ENCODE measurements around the gene PECR. TPM values are rescaled to one million over a fixed set of nuclear protein-coding genes. Genes with fewer than 3 reads are reported as not detected.

PECR gene
- total RNA-seq, 2 experiments from 2014 or later = 9.1 to 10.3 TPM

DNA sequence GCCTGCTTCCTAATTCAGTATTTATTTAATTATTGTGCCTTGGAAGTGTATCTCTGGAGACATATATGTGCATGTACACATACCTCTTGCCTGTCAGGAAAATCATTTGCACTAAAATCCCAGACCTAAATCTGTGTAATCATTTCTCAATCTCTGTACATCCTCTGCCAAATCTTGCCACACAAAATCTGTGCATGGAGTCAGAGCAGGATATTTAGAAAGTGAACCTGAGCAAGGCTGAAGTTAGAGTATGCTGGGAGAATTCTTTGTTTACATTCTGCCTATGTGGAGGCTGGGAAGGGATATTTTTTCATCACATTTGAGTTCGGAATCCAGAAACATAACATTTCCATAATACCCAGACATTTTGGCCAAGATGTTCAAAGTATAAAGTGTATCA is 36.9 kb upstream of the PECR start:
- intact Hi-C loops (cut with DNase I, micrococcal nuclease) = loop anchor here in 1 of 2 experiments (10.0 kb wide), 1 partner anchor 64 kb away; no protein-coding TSS in a partner anchor
- H3K36me3 Mint-ChIP-seq (ENCODE audit: low read depth) = peaks cover 94% of the 10 kb centered on the region
- H3K36me3 ChIP-seq (ENCODE audit: insufficient read depth, low read length) = peaks cover 88% of the 10 kb centered on the region
- ChIA-PET POLR2A (interaction anchor here (0.6 to 2.0 kb wide), 4 partner anchors 9 to 37 kb away, joined by 3 to 8 read pairs (median 5); partner anchors contain the start of genes PECR, TMEM169 and XRCC5), CTCF (interaction anchor here (1.0 to 1.3 kb wide), 2 partner anchors 9 to 11 kb away, joined by 3 read pairs; no protein-coding TSS in a partner anchor)
- DNase-seq (no peak), ATAC-seq (ENCODE audit: poor library complexity) (no peak)
- no peak overlapping the region for H3K27ac ChIP-seq (ENCODE audit: low read depth in 1 of 2, low read length in 2 of 2)
- peak overlapping the region; percentile 47 for H3K27ac Mint-ChIP-seq
- H3K27me3 ChIP-seq (ENCODE audit: control insufficient read depth in 1 of 2, insufficient read depth in 2 of 2, low read length in 2 of 2) = no peaks in the 10 kb centered on the region
- no peak for TF ChIP-seq CTCF (IDR thresholded peaks at IDR 0.05)
- H3K4me3 Mint-ChIP-seq = no peak overlapping the region
- H3K4me3 ChIP-seq (ENCODE audit: low read length) = no peak overlapping the region
- H3K4me1 Mint-ChIP-seq (ENCODE audit: low read depth) = peaks cover 86% of the 10 kb centered on the region
- peaks cover 20% of the 10 kb centered on the region for H3K4me1 ChIP-seq (ENCODE audit: insufficient read depth, low read length)
- H3K27me3 Mint-ChIP-seq = no peaks in the 10 kb centered on the region
- H3K9me3 Mint-ChIP-seq = no peaks in the 10 kb centered on the region
- H3K9me3 ChIP-seq (ENCODE audit: control insufficient read depth in 1 of 2, insufficient read depth in 1 of 2, low read length in 2 of 2) = no peaks in the 10 kb centered on the region

DNA sequence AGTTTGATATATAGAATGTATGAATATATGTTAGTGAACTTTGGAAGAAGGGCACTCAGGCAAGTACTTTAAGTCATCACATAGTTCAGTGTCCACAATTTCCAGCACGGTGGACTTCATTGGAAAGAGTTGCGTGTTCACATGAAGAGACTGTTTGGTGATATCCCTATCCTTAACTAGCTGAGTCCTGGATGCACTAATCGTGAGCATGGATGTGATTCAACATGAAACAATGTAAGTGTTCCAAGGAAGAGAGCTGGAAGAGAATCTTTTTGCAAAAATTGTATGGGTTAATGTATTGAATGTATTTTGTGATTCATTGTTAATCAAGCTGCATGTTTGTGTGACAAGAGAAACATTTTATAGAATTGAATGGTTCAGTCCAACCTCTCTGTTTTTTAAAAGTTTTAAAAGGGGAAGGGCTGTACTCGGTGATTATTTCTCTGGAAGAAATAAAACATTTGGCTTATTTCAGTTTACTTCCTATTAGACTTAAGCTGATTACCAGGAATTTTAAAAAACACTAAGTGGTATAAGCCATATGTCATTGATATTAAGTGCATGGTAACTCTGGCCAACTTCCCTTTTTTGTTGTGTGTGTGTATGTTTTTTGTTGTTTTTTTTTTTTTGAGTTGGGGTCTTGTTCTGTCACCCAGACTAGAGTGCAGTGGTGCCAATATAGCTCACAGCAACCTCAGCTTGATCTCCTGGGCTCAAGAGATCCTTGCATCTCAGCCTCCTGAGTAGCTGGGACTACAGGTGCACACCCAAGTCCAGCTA is 36.1 kb upstream of the PECR start:
- DNase-seq (no peak), ATAC-seq (ENCODE audit: poor library complexity) (no peak)
- no peaks in the 10 kb centered on the region for H3K9me3 ChIP-seq (ENCODE audit: control insufficient read depth in 1 of 2, insufficient read depth in 1 of 2, low read length in 2 of 2)
- intact Hi-C loops (cut with DNase I, micrococcal nuclease) = loop anchor here in 1 of 2 experiments (10.0 kb wide), 1 partner anchor 63 kb away; no protein-coding TSS in a partner anchor
- Mint-ChIP-seq H3K27ac (peak overlapping the region; percentile 3), H3K27me3 (no peaks in the 10 kb centered on the region), H3K9me3 (no peaks in the 10 kb centered on the region), H3K4me3 (no peak overlapping the region), H3K36me3 (ENCODE audit: low read depth) (peaks cover 94% of the 10 kb centered on the region), H3K4me1 (ENCODE audit: low read depth) (peaks cover 91% of the 10 kb centered on the region)
- H3K36me3 ChIP-seq (ENCODE audit: insufficient read depth, low read length) = peaks cover 88% of the 10 kb centered on the region
- TF ChIP-seq CTCF (IDR thresholded peaks at IDR 0.05) = no peak
- peaks cover 22% of the 10 kb centered on the region for H3K4me1 ChIP-seq (ENCODE audit: insufficient read depth, low read length)
- no peak overlapping the region for H3K27ac ChIP-seq (ENCODE audit: low read depth in 1 of 2, low read length in 2 of 2)
- CTCF ChIA-PET = no interaction called here
- POLR2A ChIA-PET = interaction anchor here (0.9 to 1.0 kb wide), 2 partner anchors 9 to 36 kb away, joined by 3 to 8 read pairs; partner anchors contain the start of genes PECR, TMEM169 and XRCC5
- H3K4me3 ChIP-seq (ENCODE audit: low read length) = no peak overlapping the region
- H3K27me3 ChIP-seq (ENCODE audit: control insufficient read depth in 1 of 2, insufficient read depth in 2 of 2, low read length in 2 of 2) = no peaks in the 10 kb centered on the region

- ChIA-PET POLR2A (no interaction called here), CTCF (no interaction called here)
- Mint-ChIP-seq H3K4me1 (ENCODE audit: low read depth) (peaks cover 95% of the 10 kb centered on the region), H3K4me3 (peak overlapping the region; percentile 69), H3K36me3 (ENCODE audit: low read depth) (peaks cover 94% of the 10 kb centered on the region), H3K27ac (peak overlapping the region; percentile 46), H3K9me3 (no peaks in the 10 kb centered on the region), H3K27me3 (no peaks in the 10 kb centered on the region)
- TF ChIP-seq CTCF (IDR thresholded peaks at IDR 0.05) = no peak
- H3K36me3 ChIP-seq (ENCODE audit: insufficient read depth, low read length) = peaks cover 88% of the 10 kb centered on the region
- peaks cover 30% of the 10 kb centered on the region for H3K4me1 ChIP-seq (ENCODE audit: insufficient read depth, low read length)
- DNase-seq (no peak), ATAC-seq (ENCODE audit: poor library complexity) (no peak)
- H3K9me3 ChIP-seq (ENCODE audit: control insufficient read depth in 1 of 2, insufficient read depth in 1 of 2, low read length in 2 of 2) = no peaks in the 10 kb centered on the region
- no peaks in the 10 kb centered on the region for H3K27me3 ChIP-seq (ENCODE audit: control insufficient read depth in 1 of 2, insufficient read depth in 2 of 2, low read length in 2 of 2)
- no peak overlapping the region for H3K4me3 ChIP-seq (ENCODE audit: low read length)
- H3K27ac ChIP-seq (ENCODE audit: low read depth in 1 of 2, low read length in 2 of 2) = no peak overlapping the region
- intact Hi-C loops (cut with DNase I, micrococcal nuclease) = loop anchor here in 1 of 2 experiments (10.0 kb wide), 1 partner anchor 62 kb away; no protein-coding TSS in a partner anchor
Measured at GRCh38 chr2:216116418-216116817, 34.8 kb upstream of the PECR start.

Data from CD4-positive, alpha-beta T cell (primary cell).